ENCODE data around the gene HLTF. TPM values are rescaled to one million over a fixed set of nuclear protein-coding genes. Genes with fewer than 3 reads are reported as not detected.

Gene HLTF
- total RNA-seq, 4 donors from 2014 or later, result 3.0 to 13.5 (median 7.2) TPM

GRCh38 chr3:149058198-149058597 lies 28.1 kb downstream of the HLTF start:
- peaks cover 0 to 8% (median 2%) of the 10 kb centered on the region in 4 donors for H3K36me3 ChIP-seq
- H3K4me3 ChIP-seq, result no peak overlapping the region
- in situ Hi-C loops (cut with MboI; ENCODE audit: low pct_ligation_motif_present in 1 of 4, low pct_unique_long_range_greater_than_20kb in 1 of 4, low sequenced_read_pairs in 3 of 4) (no loop called here), intact Hi-C loops (cut with DNase I; ENCODE audit: low total_unique reads) (no loop called here)
- no peaks in the 10 kb centered on the region for H3K4me1 ChIP-seq
- WGBS, 2 donors (ENCODE audit: low coverage in 1 of 2), result 100% methylated on average over 1 of the region's 1 CpG; no CpG with 5 or more reads in 1 of the 2 donors
- DNase-seq, result no peak
- TF ChIP-seq EP300 (IDR thresholded peaks at IDR 0.05; ENCODE audit: low read depth) (no peak), POLR2AphosphoS5 (IDR thresholded peaks at IDR 0.05) (no peak), POLR2A (IDR thresholded peaks at IDR 0.05) (no peak), CTCF (IDR thresholded peaks at IDR 0.05) (no peak)
- H3K27me3 ChIP-seq, result no peaks in the 10 kb centered on the region
- no peak overlapping the region for H3K27ac ChIP-seq
- no peaks in the 10 kb centered on the region for H3K9me3 ChIP-seq

GRCh38 chr3:149055575-149055974 lies 30.8 kb downstream of the HLTF start:
- Histone ChIP-seq H3K27me3 (no peaks in the 10 kb centered on the region), H3K36me3 (peaks cover 0 to 8% (median 4%) of the 10 kb centered on the region in 4 donors), H3K4me3 (no peak overlapping the region), H3K4me1 (no peaks in the 10 kb centered on the region), H3K27ac (no peak overlapping the region), H3K9me3 (no peaks in the 10 kb centered on the region)
- 53 to 85% methylated on average over 1 to 3 of the region's 3 CpGs for WGBS, 2 donors (ENCODE audit: low coverage in 1 of 2)
- in situ Hi-C loops (cut with MboI; ENCODE audit: low pct_ligation_motif_present in 1 of 4, low pct_unique_long_range_greater_than_20kb in 1 of 4, low sequenced_read_pairs in 3 of 4) (no loop called here), intact Hi-C loops (cut with DNase I; ENCODE audit: low total_unique reads) (no loop called here)
- DNase-seq, result no peak
- TF ChIP-seq CTCF (IDR thresholded peaks at IDR 0.05) (no peak), POLR2A (IDR thresholded peaks at IDR 0.05) (no peak), POLR2AphosphoS5 (IDR thresholded peaks at IDR 0.05) (no peak), EP300 (IDR thresholded peaks at IDR 0.05; ENCODE audit: low read depth) (no peak)

- Histone ChIP-seq H3K4me3 (no peak overlapping the region), H3K27me3 (no peaks in the 10 kb centered on the region), H3K27ac (no peak overlapping the region), H3K9me3 (no peaks in the 10 kb centered on the region), H3K4me1 (peaks cover 0 to 6% (median 3%) of the 10 kb centered on the region in 4 donors), H3K36me3 (peaks cover 0 to 21% (median 0%) of the 10 kb centered on the region in 4 donors)
- TF ChIP-seq POLR2AphosphoS5 (IDR thresholded peaks at IDR 0.05) (no peak), EP300 (IDR thresholded peaks at IDR 0.05; ENCODE audit: low read depth) (no peak), CTCF (IDR thresholded peaks at IDR 0.05) (no peak), POLR2A (IDR thresholded peaks at IDR 0.05) (no peak)
- intact Hi-C loops (cut with DNase I; ENCODE audit: low total_unique reads), result no loop called here
- in situ Hi-C loops (cut with MboI; ENCODE audit: low pct_ligation_motif_present in 1 of 4, low pct_unique_long_range_greater_than_20kb in 1 of 4, low sequenced_read_pairs in 3 of 4), result no loop called here
- DNase-seq, result no peak
- WGBS, 2 donors (ENCODE audit: low coverage in 1 of 2), result 88 to 100% methylated on average over 5 of the region's 5 CpGs
Observed at GRCh38 chr3:149044339-149045083, 41.8 kb downstream of the HLTF start.

- H3K4me1 ChIP-seq, result peaks cover 0 to 10% (median 3%) of the 10 kb centered on the region in 4 donors
- H3K27me3 ChIP-seq, result no peaks in the 10 kb centered on the region
- 38 to 43% methylated on average over 1 of the region's 1 CpG for WGBS, 2 donors (ENCODE audit: low coverage in 1 of 2)
- in situ Hi-C loops (cut with MboI; ENCODE audit: low pct_ligation_motif_present in 1 of 4, low pct_unique_long_range_greater_than_20kb in 1 of 4, low sequenced_read_pairs in 3 of 4), result no loop called here
- peaks cover 0 to 36% (median 0%) of the 10 kb centered on the region in 4 donors for H3K36me3 ChIP-seq
- H3K4me3 ChIP-seq, result no peak overlapping the region
- no peak for DNase-seq
- intact Hi-C loops (cut with DNase I; ENCODE audit: low total_unique reads), result no loop called here
- H3K9me3 ChIP-seq, result no peaks in the 10 kb centered on the region
- H3K27ac ChIP-seq, result no peak overlapping the region
- TF ChIP-seq POLR2AphosphoS5 (IDR thresholded peaks at IDR 0.05) (no peak), POLR2A (IDR thresholded peaks at IDR 0.05) (no peak), EP300 (IDR thresholded peaks at IDR 0.05; ENCODE audit: low read depth) (no peak), CTCF (IDR thresholded peaks at IDR 0.05) (no peak)
Observed at GRCh38 chr3:149042789-149043386, 43.4 kb downstream of the HLTF start.

Data from transverse colon (tissue), 4 donors.